ENCODE measurements around the gene SLC25A27.

SLC25A27 gene

GRCh38 chr6:46652603-46653438 is at the start of gene SLC25A27, which contains the start of gene CYP39A1 (continued):
- no peak for TF ChIP-seq ZNF830 (tag by site-specific recombination; IDR thresholded peaks at IDR 0.05; ENCODE audit: low read depth)
- no peak for TF ChIP-seq ZNF558 (tag by site-specific recombination; IDR thresholded peaks at IDR 0.05)
- TF ChIP-seq ZNF398 (tag by site-specific recombination; IDR thresholded peaks at IDR 0.05), result peak; percentile 43; the same call in 1 of the 2 replicates
- peak; percentile 81 for TF ChIP-seq PRDM10 (tag by site-specific recombination; IDR thresholded peaks at IDR 0.05)
- TF ChIP-seq ZNF24 (tag by site-specific recombination; IDR thresholded peaks at IDR 0.05), result no peak
- no peak for TF ChIP-seq ZNF223 (tag by site-specific recombination; IDR thresholded peaks at IDR 0.05)
- TF ChIP-seq ZXDB (tag by site-specific recombination; IDR thresholded peaks at IDR 0.05), result peak; percentile 32; the same call in 1 of the 2 replicates
- no peak for TF ChIP-seq ZNF138 (tag by site-specific recombination; IDR thresholded peaks at IDR 0.05; ENCODE audit: borderline replicate concordance)
- no peak for TF ChIP-seq PRDM2 (tag by site-specific recombination; IDR thresholded peaks at IDR 0.05; ENCODE audit: borderline replicate concordance)
- no peak for TF ChIP-seq ZNF23 (tag by site-specific recombination; IDR thresholded peaks at IDR 0.05; ENCODE audit: borderline replicate concordance)
- TF ChIP-seq ZNF529 (tag by site-specific recombination; IDR thresholded peaks at IDR 0.05; ENCODE audit: insufficient replicate concordance), result no peak
- no peak for TF ChIP-seq ZNF423 (tag by site-specific recombination; IDR thresholded peaks at IDR 0.05)
- no peak for TF ChIP-seq ZNF175 (tag by site-specific recombination; IDR thresholded peaks at IDR 0.05)
- TF ChIP-seq ZBTB21 (tag by site-specific recombination; IDR thresholded peaks at IDR 0.05), result no peak
- TF ChIP-seq ZNF146 (tag by site-specific recombination; IDR thresholded peaks at IDR 0.05), result no peak
- peak; percentile 72 for TF ChIP-seq ZNF600 (tag by site-specific recombination; IDR thresholded peaks at IDR 0.05)
- no peak for TF ChIP-seq ZNF155 (tag by site-specific recombination; IDR thresholded peaks at IDR 0.05)
- no peak for TF ChIP-seq OVOL3 (tag by site-specific recombination; IDR thresholded peaks at IDR 0.05)
- TF ChIP-seq ZBTB10 (tag by site-specific recombination; IDR thresholded peaks at IDR 0.05), result peak; percentile 49; the same call in 1 of the 2 replicates
- TF ChIP-seq MYNN (tag by site-specific recombination; IDR thresholded peaks at IDR 0.05; ENCODE audit: borderline replicate concordance), result no peak
- no peak for TF ChIP-seq ZNF19 (tag by site-specific recombination; IDR thresholded peaks at IDR 0.05; ENCODE audit: low read depth)
- no peak for TF ChIP-seq ZNF404 (tag by site-specific recombination; IDR thresholded peaks at IDR 0.05)
- TF ChIP-seq KLF8 (tag by site-specific recombination; IDR thresholded peaks at IDR 0.05), result 0 out of 2 replicates have a peak, but pooled peaks have one; percentile 40
- no peak for TF ChIP-seq ZNF707 (tag by site-specific recombination; IDR thresholded peaks at IDR 0.05)
- TF ChIP-seq EGR2 (tag by site-specific recombination; IDR thresholded peaks at IDR 0.05; ENCODE audit: low read depth), result peak; percentile 75
- no peak for TF ChIP-seq YY2 (tag by site-specific recombination; IDR thresholded peaks at IDR 0.05)
